Measurements from ENCODE around the gene PIAS4. TPM values are rescaled to one million over a fixed set of nuclear protein-coding genes. Genes with fewer than 3 reads are reported as not detected.

Gene PIAS4
- total RNA-seq, 1 donor: 21.4 TPM

GRCh38 chr19:3981736-3982681, 25.5 kb upstream of the PIAS4 start:
- Histone ChIP-seq H3K4me1 (ENCODE audit: insufficient read depth, low read length) (peaks cover 33% of the 10 kb centered on the region), H3K9me3 (ENCODE audit: low read depth, low read length) (no peaks in the 10 kb centered on the region), H3K4me3 (ENCODE audit: insufficient read depth, low read length) (peak overlapping the region; percentile 100), H3K27me3 (ENCODE audit: insufficient read depth, low read length) (no peaks in the 10 kb centered on the region), H3K4me2 (ENCODE audit: insufficient read depth, low read length) (peak overlapping the region; percentile 99), H3K79me2 (ENCODE audit: insufficient read depth, low read length) (peaks cover 80% of the 10 kb centered on the region), H3K36me3 (ENCODE audit: insufficient read depth, low read length) (peaks cover 78% of the 10 kb centered on the region), H2AFZ (ENCODE audit: low read length) (no peak overlapping the region), H3K27ac (ENCODE audit: low read depth, low read length) (peak overlapping the region; percentile 98), H4K20me1 (ENCODE audit: insufficient read depth, low read length) (peaks cover 80% of the 10 kb centered on the region)
- no peak for TF ChIP-seq CTCF (IDR thresholded peaks at IDR 0.05; ENCODE audit: extremely low read depth, low read depth, low read length)
- peak; percentile 81 for DNase-seq (ENCODE audit: insufficient read length, low spot score, missing footprints)

- Histone ChIP-seq H3K27ac (ENCODE audit: low read depth, low read length) (peak overlapping the region; percentile 98), H3K79me2 (ENCODE audit: insufficient read depth, low read length) (peaks cover 71% of the 10 kb centered on the region), H3K4me2 (ENCODE audit: insufficient read depth, low read length) (peak overlapping the region; percentile 99), H3K36me3 (ENCODE audit: insufficient read depth, low read length) (peaks cover 69% of the 10 kb centered on the region), H2AFZ (ENCODE audit: low read length) (no peak overlapping the region), H3K27me3 (ENCODE audit: insufficient read depth, low read length) (no peaks in the 10 kb centered on the region), H3K4me1 (ENCODE audit: insufficient read depth, low read length) (peaks cover 40% of the 10 kb centered on the region), H3K4me3 (ENCODE audit: insufficient read depth, low read length) (peak overlapping the region; percentile 100), H4K20me1 (ENCODE audit: insufficient read depth, low read length) (peaks cover 71% of the 10 kb centered on the region), H3K9me3 (ENCODE audit: low read depth, low read length) (no peaks in the 10 kb centered on the region)
- peak; percentile 94 for DNase-seq (ENCODE audit: insufficient read length, low spot score, missing footprints)
- TF ChIP-seq CTCF (IDR thresholded peaks at IDR 0.05; ENCODE audit: extremely low read depth, low read depth, low read length): no peak
Observed at GRCh38 chr19:3982701-3983541, 24.6 kb upstream of the PIAS4 start.

DNA sequence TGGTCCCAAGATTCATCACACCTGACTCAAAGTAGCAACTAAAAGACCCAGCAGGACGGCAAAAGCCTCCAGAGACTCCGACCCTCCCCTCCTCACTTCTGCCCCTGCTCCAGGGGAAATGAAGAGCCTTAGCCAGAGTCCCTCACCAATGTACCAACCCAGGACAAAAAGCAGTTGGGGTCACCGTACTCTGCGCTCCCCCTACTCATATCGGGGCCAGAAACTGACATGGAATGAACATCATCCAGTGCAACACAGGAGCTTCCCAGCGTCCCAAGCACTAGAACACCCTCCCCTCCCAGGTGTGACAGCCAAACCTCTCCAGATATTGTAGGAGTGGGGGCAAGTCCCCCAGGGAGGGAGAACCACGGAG, 24.0 kb upstream of the PIAS4 start:
- peak overlapping the region; percentile 98 for H3K27ac ChIP-seq (ENCODE audit: low read depth, low read length)
- DNase-seq (ENCODE audit: insufficient read length, low spot score, missing footprints): peak; percentile 71
- H3K36me3 ChIP-seq (ENCODE audit: insufficient read depth, low read length): peaks cover 63% of the 10 kb centered on the region
- H3K9me3 ChIP-seq (ENCODE audit: low read depth, low read length): no peaks in the 10 kb centered on the region
- H4K20me1 ChIP-seq (ENCODE audit: insufficient read depth, low read length): peaks cover 65% of the 10 kb centered on the region
- H3K4me3 ChIP-seq (ENCODE audit: insufficient read depth, low read length): peak overlapping the region; percentile 100
- H3K4me1 ChIP-seq (ENCODE audit: insufficient read depth, low read length): peaks cover 40% of the 10 kb centered on the region
- no peak for TF ChIP-seq CTCF (IDR thresholded peaks at IDR 0.05; ENCODE audit: extremely low read depth, low read depth, low read length)
- H3K79me2 ChIP-seq (ENCODE audit: insufficient read depth, low read length): peaks cover 66% of the 10 kb centered on the region
- no peak overlapping the region for H2AFZ ChIP-seq (ENCODE audit: low read length)
- H3K4me2 ChIP-seq (ENCODE audit: insufficient read depth, low read length): peak overlapping the region; percentile 99
- no peaks in the 10 kb centered on the region for H3K27me3 ChIP-seq (ENCODE audit: insufficient read depth, low read length)

Data from osteoblast (primary cell).